H1 (cell line): ENCODE results near the gene NPM1. TPM values are rescaled to one million over a fixed set of nuclear protein-coding genes. Genes with fewer than 3 reads are reported as not detected.

Experiments
- CTCF ChIA-PET: fragments of 300-600 bp; sonication (Branson Sonifier 250); formaldehyde crosslinking; loops from one replicate; lab custom pipeline; 2021; ENCODE audit not compliant: partially characterized antibody; lab: Charles Lee
- POLR2A ChIA-PET: fragments of 300-600 bp; sonication (Branson Sonifier 250); formaldehyde crosslinking; loops from one replicate; lab custom pipeline; 2021; ENCODE audit warnings: inconsistent platforms; ENCODE audit not compliant: partially characterized antibody; lab: Charles Lee
- DNase-seq, 2 experiments: peaks; one replicate each; pipeline versions ENCODE4 v3.0.0 to v3.0.0-alpha.2; 2010 to 2022; ENCODE audit warnings: low spot score in 2 of 2, low read depth in 1 of 2, mixed read lengths in 1 of 2
- FAIRE-seq: peaks from 2 replicates; lab custom pipeline; 2011; peaks lifted over from hg19 to GRCh38; lab: Jason Lieb, UNC
- H2AFZ ChIP-seq: 2 replicates; pipeline ENCODE4 v1.8.1; 2012; ENCODE audit warnings: low read length, inconsistent platforms
- H2AK5ac ChIP-seq: 2 replicates; pipeline ENCODE4 v1.6.1; 2013; ENCODE audit warnings: low read depth, low read length
- H2BK120ac ChIP-seq: replicated peaks from 2 replicates; pipeline ENCODE3; 2013; ENCODE audit warnings: low read depth, low read length, inconsistent platforms
- H2BK12ac ChIP-seq: 2 replicates; pipeline ENCODE4 v1.6.1; 2013; ENCODE audit warnings: low read depth, low read length
- H2BK15ac ChIP-seq: 2 replicates; pipeline ENCODE4 v1.6.1; 2013; ENCODE audit warnings: low read length
- H2BK20ac ChIP-seq: 2 replicates; pipeline ENCODE4 v1.6.1; 2013; ENCODE audit warnings: low read length
- H2BK5ac ChIP-seq: 2 replicates; pipeline ENCODE4 v1.6.1; 2013; ENCODE audit warnings: low read depth, low read length
- H3K14ac ChIP-seq: 2 replicates; pipeline ENCODE4 v1.6.1; 2013; ENCODE audit warnings: inconsistent platforms; ENCODE audit not compliant: insufficient read length
- H3K18ac ChIP-seq: 2 replicates; pipeline ENCODE4 v1.6.1; 2013; ENCODE audit warnings: low read length; ENCODE audit errors: extremely low read depth
- H3K23ac ChIP-seq: 2 replicates; pipeline ENCODE4 v1.6.1; 2013; ENCODE audit warnings: inconsistent platforms; ENCODE audit not compliant: insufficient read length
- H3K23me2 ChIP-seq: 2 replicates; pipeline ENCODE4 v1.6.1; 2013; ENCODE audit warnings: low read depth, low read length
- H3K27ac ChIP-seq: 2 replicates; pipeline ENCODE4 v1.6.1; 2011; ENCODE audit warnings: low read depth, low read length, inconsistent platforms
- H3K27me3 ChIP-seq, 4 experiments: replicated peaks in 1 of 4; 1 replicate in 1 of 4; 2 replicates in 3 of 4; pipeline versions ENCODE4 v1.6.1 to v1.8.1; 2011 to 2013; ENCODE audit warnings: low read length in 3 of 4, mild to moderate bottlenecking in 3 of 4, inconsistent platforms in 2 of 4, mixed read lengths in 2 of 4, moderate library complexity in 1 of 4; ENCODE audit not compliant: control insufficient read depth in 3 of 4, insufficient read depth in 3 of 4; ENCODE audit errors: extremely low read depth in 1 of 4
- H3K36me3 ChIP-seq, 4 experiments: 2 replicates each; pipeline versions ENCODE4 v1.6.1 to v1.8.1; 2011 to 2013; ENCODE audit warnings: mild to moderate bottlenecking in 4 of 4, low read length in 3 of 4, moderate library complexity in 2 of 4, control low read depth in 1 of 4, inconsistent platforms in 1 of 4; ENCODE audit not compliant: insufficient read depth in 4 of 4, control insufficient read depth in 2 of 4
- H3K4ac ChIP-seq: replicated peaks from 2 replicates; pipeline ENCODE3; 2013; ENCODE audit warnings: low read length, low read depth, mixed read lengths, inconsistent platforms; ENCODE audit not compliant: insufficient read length
- H3K4me1 ChIP-seq, 4 experiments: replicated peaks in 1 of 4; 1 replicate in 1 of 4; 2 replicates in 3 of 4; pipeline versions ENCODE4 v1.6.1 to v1.8.1; 2011 to 2013; ENCODE audit warnings: low read length in 3 of 4, inconsistent platforms in 2 of 4, mixed read lengths in 1 of 4; ENCODE audit not compliant: insufficient read depth in 4 of 4, control insufficient read depth in 3 of 4
- H3K4me2 ChIP-seq, 2 experiments: 2 replicates each; pipeline versions ENCODE4 v1.6.1 to v1.8.1; 2011 to 2013; ENCODE audit warnings: low read depth in 2 of 2, low read length in 2 of 2, control low read depth in 1 of 2, inconsistent platforms in 1 of 2, mild to moderate bottlenecking in 1 of 2; ENCODE audit not compliant: insufficient read depth in 1 of 2
- H3K4me3 ChIP-seq, 4 experiments: fragments of 200-600, 300-600 bp in 1 of 4; sonication (generic), shearing (Covaris generic), sonication (Bioruptor Twin) in 1 of 4; 2 replicates each; pipeline versions ENCODE4 v1.5.1 to v1.8.1; 2011 to 2016; ENCODE audit warnings: low read length in 4 of 4, low read depth in 3 of 4, control low read depth in 2 of 4, inconsistent platforms in 2 of 4, mild to moderate bottlenecking in 2 of 4, mixed read lengths in 1 of 4, moderate library complexity in 1 of 4; ENCODE audit not compliant: insufficient read depth in 2 of 4; ENCODE audit errors: extremely low read depth in 1 of 4
- H3K56ac ChIP-seq: replicated peaks from 2 replicates; pipeline ENCODE3; 2013; ENCODE audit warnings: low read depth, mild to moderate bottlenecking, mixed read lengths, low read length, inconsistent platforms; ENCODE audit not compliant: insufficient read length
- H3K79me1 ChIP-seq: 2 replicates; pipeline ENCODE4 v1.6.1; 2013; ENCODE audit warnings: low read depth, low read length, control low read depth
- H3K79me2 ChIP-seq, 2 experiments: 2 replicates each; pipeline versions ENCODE4 v1.6.1 to v1.8.1; 2012 to 2013; ENCODE audit warnings: low read length in 2 of 2, mild to moderate bottlenecking in 2 of 2, inconsistent platforms in 1 of 2; ENCODE audit not compliant: insufficient read depth in 2 of 2, control insufficient read depth in 1 of 2
- H3K9ac ChIP-seq, 4 experiments: replicated peaks in 1 of 4; 1 replicate in 1 of 4; 2 replicates in 3 of 4; pipeline versions ENCODE4 v1.6.1 to v1.8.1; 2011 to 2013; ENCODE audit warnings: low read depth in 3 of 4, low read length in 3 of 4, control low read depth in 2 of 4, mild to moderate bottlenecking in 2 of 4, moderate library complexity in 2 of 4, inconsistent platforms in 1 of 4; ENCODE audit errors: extremely low read depth in 1 of 4
- H3K9me3 ChIP-seq, 2 experiments: 2 replicates each; pipeline versions ENCODE4 v1.6.1 to v1.8.1; 2012 to 2013; ENCODE audit warnings: mild to moderate bottlenecking in 2 of 2, moderate library complexity in 2 of 2, control low read depth in 1 of 2, inconsistent platforms in 1 of 2, low read depth in 1 of 2, low read length in 1 of 2, mixed read lengths in 1 of 2; ENCODE audit not compliant: insufficient read depth in 2 of 2
- H4K20me1 ChIP-seq, 2 experiments: replicated peaks in 1 of 2; 2 replicates each; pipeline versions ENCODE3 to v1.8.1; 2011 to 2013; ENCODE audit warnings: inconsistent platforms in 2 of 2, low read length in 2 of 2, mild to moderate bottlenecking in 1 of 2; ENCODE audit not compliant: insufficient read depth in 2 of 2, control insufficient read depth in 1 of 2
- H4K5ac ChIP-seq: 2 replicates; pipeline ENCODE4 v1.6.1; 2013; ENCODE audit warnings: low read length, low read depth, mixed read lengths, inconsistent platforms; ENCODE audit not compliant: insufficient read length
- H4K8ac ChIP-seq: 2 replicates; pipeline ENCODE4 v1.8.0; 2013; ENCODE audit warnings: mild to moderate bottlenecking, moderate library complexity, low read length, inconsistent platforms; ENCODE audit not compliant: insufficient read depth; ENCODE audit errors: extremely low read depth
- H4K91ac ChIP-seq: replicated peaks from 2 replicates; pipeline ENCODE3; 2013; ENCODE audit warnings: low read length, mixed read lengths, inconsistent platforms; ENCODE audit not compliant: insufficient read length
- BCL11A ChIP-seq, 2 experiments: IDR thresholded peaks; one replicate each; pipeline ENCODE4 v1.6.1; 2011; ENCODE audit warnings: low read depth in 2 of 2, low read length in 2 of 2, mild to moderate bottlenecking in 2 of 2
- BRCA1 ChIP-seq: IDR thresholded peaks from 2 replicates; pipeline ENCODE4 v1.6.1; 2012; ENCODE audit warnings: low read depth, low read length, improper control_type of control experiment
- EP300 ChIP-seq, 2 experiments: IDR thresholded peaks; 1 replicate in 1 of 2; 2 replicates in 1 of 2; pipeline ENCODE4 v1.6.1; 2011 to 2012; ENCODE audit warnings: low read depth in 2 of 2, low read length in 2 of 2, mild to moderate bottlenecking in 2 of 2, borderline replicate concordance in 1 of 2, inconsistent platforms in 1 of 2, moderate library complexity in 1 of 2
- FOSL1 ChIP-seq: IDR thresholded peaks from 2 replicates; pipeline ENCODE4 v1.6.1; 2011; ENCODE audit warnings: mild to moderate bottlenecking, low read depth, low read length, moderate library complexity; ENCODE audit not compliant: insufficient read depth
- KDM4A ChIP-seq: IDR thresholded peaks from one replicate; pipeline ENCODE4 v1.7.1; 2012; ENCODE audit warnings: low read depth, mild to moderate bottlenecking, moderate library complexity, low read length, inconsistent platforms; ENCODE audit not compliant: severe bottlenecking
- NRF1 ChIP-seq: IDR thresholded peaks from 2 replicates; pipeline ENCODE4 v1.6.1; 2011; ENCODE audit warnings: mild to moderate bottlenecking, low read depth, low read length, improper control_type of control experiment
- RAD21 ChIP-seq, 2 experiments: IDR thresholded peaks in 1 of 2; conservative IDR thresholded peaks in 1 of 2; 2 replicates each; pipeline ENCODE4 v1.6.1; 2011; ENCODE audit warnings: low read depth in 2 of 2, low read length in 2 of 2, improper control_type of control experiment in 1 of 2, inconsistent platforms in 1 of 2, mild to moderate bottlenecking in 1 of 2, moderate library complexity in 1 of 2
- SIN3A ChIP-seq, 2 experiments: IDR thresholded peaks in 1 of 2; conservative IDR thresholded peaks in 1 of 2; 2 replicates each; pipeline ENCODE4 v1.6.1; 2011 to 2012; ENCODE audit warnings: low read length in 2 of 2, improper control_type of control experiment in 1 of 2, low read depth in 1 of 2, mild to moderate bottlenecking in 1 of 2
- SP2 ChIP-seq: IDR thresholded peaks from 2 replicates; pipeline ENCODE4 v1.6.1; 2012; ENCODE audit warnings: mild to moderate bottlenecking, low read length, inconsistent platforms
- SRF ChIP-seq: IDR thresholded peaks from 2 replicates; pipeline ENCODE4 v1.6.1; 2011; ENCODE audit warnings: mild to moderate bottlenecking, low read depth, low read length, moderate library complexity
- TAF1 ChIP-seq: IDR thresholded peaks from 2 replicates; pipeline ENCODE4 v1.6.1; 2011; ENCODE audit warnings: mild to moderate bottlenecking, low read depth, low read length
- WGBS, 2 experiments: shearing (Covaris generic) in 1 of 2; methylation state at CpG; one replicate each; pipeline versions ENCODE4 v1.1.6 to v1.1.7; 2013 to 2015; ENCODE audit warnings: low lambda C conversion rate in 2 of 2, mixed read lengths in 2 of 2, inconsistent platforms in 1 of 2, low coverage in 1 of 2, missing lambda C conversion rate in 1 of 2; ENCODE audit not compliant: insufficient replicate concordance in 2 of 2, insufficient coverage in 1 of 2, insufficient read length in 1 of 2; ENCODE audit errors: extremely low coverage in 1 of 2, missing lambda C conversion rate in 1 of 2; 5-methylcytosine and 5-hydroxymethylcytosine counted together
- polyA plus RNA-seq, 7 experiments: library from polyadenylated mRNA; depleted of rRNA in 3 of 7; stranded (reverse) in 5 of 7; unstranded in 2 of 7; fragments of >200 nt in 5 of 7; fragments of 200-250 nt in 2 of 7; gene quantifications; 1 replicate in 5 of 7; 2 replicates in 1 of 7; 4 replicates in 1 of 7; pipeline versions ENCODE4 v1.2.1 to v1.2.3, GENCODE V29; 2011 to 2013; ENCODE audit warnings: missing spikeins in 2 of 7, mixed read lengths in 2 of 7
- total RNA-seq: library from RNA; stranded (reverse); fragmentation: NEBNext Ultra II Directional; extraction: Animal tissue kit (Norgen Biotek cat#: 25700); gene quantifications from 2 replicates; pipeline ENCODE4 v1.2.1, GENCODE V29; 2021
- TF ChIP-seq, protein P1 (sequence below): IDR thresholded peaks from 2 replicates; pipeline ENCODE4 v1.6.1; 2012; ENCODE audit warnings: inconsistent platforms

NPM1 gene
- total and polyA plus RNA-seq, 2 of the 8 experiments (the other 6 are each of a cell fraction or from before 2014, with no cell fraction given): 2,182 to 4,042 TPM

GRCh38 chr5:171428168-171428696, 40.6 kb downstream of the NPM1 start:
- FAIRE-seq: no peak
- Histone ChIP-seq H3K4me1 (peaks cover 0 to 6% (median 5%) of the 10 kb centered on the region in 4 experiments; a peak in 3 of 7 replicates), H3K4me3 (no peak overlapping the region), H3K79me2 (no peaks in the 10 kb centered on the region), H3K4me2 (no peak overlapping the region), H3K23me2 (no peaks in the 10 kb centered on the region), H3K23ac (no peak overlapping the region), H3K27me3 (no peaks in the 10 kb centered on the region), H2BK120ac (no peak overlapping the region), H3K56ac (no peak overlapping the region), H4K91ac (no peak overlapping the region), H3K36me3 (no peaks in the 10 kb centered on the region), H4K8ac (no peak overlapping the region), H3K9me3 (no peaks in the 10 kb centered on the region), H3K27ac (no peak overlapping the region), H3K4ac (no peak overlapping the region), H4K5ac (no peak overlapping the region), H3K14ac (no peak overlapping the region), H2BK12ac (no peak overlapping the region), H3K9ac (no peak overlapping the region), H2BK20ac (no peak overlapping the region), H4K20me1 (no peaks in the 10 kb centered on the region), H2AFZ (no peak overlapping the region), H2AK5ac (no peak overlapping the region), H2BK5ac (no peak overlapping the region)
- ChIA-PET CTCF (interaction anchor here (0.6 to 2.0 kb wide), 5 partner anchors 13 to 202 kb away, joined by 3 to 8 read pairs (median 4); no protein-coding TSS in a partner anchor), POLR2A (interaction anchor here (0.9 to 3.3 kb wide), 2 partner anchors 14 to 40 kb away, joined by 3 to 19 read pairs; partner anchors contain the start of gene NPM1)
- DNase-seq: no peak
- 87% methylated on average over 9 of the region's 9 CpGs; no CpG with 5 or more reads in 1 of the 2 experiments for WGBS, 2 experiments
- TF ChIP-seq RAD21 (IDR thresholded peaks at IDR 0.05 in 1 of 2, conservative IDR thresholded peaks at IDR 0.05 in 1 of 2; ENCODE audit: low read depth in 2 of 2, low read length in 2 of 2): no peak
- TF ChIP-seq, protein P1, sequence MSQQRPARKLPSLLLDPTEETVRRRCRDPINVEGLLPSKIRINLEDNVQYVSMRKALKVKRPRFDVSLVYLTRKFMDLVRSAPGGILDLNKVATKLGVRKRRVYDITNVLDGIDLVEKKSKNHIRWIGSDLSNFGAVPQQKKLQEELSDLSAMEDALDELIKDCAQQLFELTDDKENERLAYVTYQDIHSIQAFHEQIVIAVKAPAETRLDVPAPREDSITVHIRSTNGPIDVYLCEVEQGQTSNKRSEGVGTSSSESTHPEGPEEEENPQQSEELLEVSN: no peak
- TF ChIP-seq NRF1: no peak
- no peak for TF ChIP-seq KDM4A
- no peak for TF ChIP-seq BCL11A (IDR thresholded peaks at IDR 0.05; ENCODE audit: low read depth in 2 of 2, low read length in 2 of 2)
- no peak for TF ChIP-seq EP300 (IDR thresholded peaks at IDR 0.05; ENCODE audit: borderline replicate concordance in 1 of 2, low read depth in 2 of 2, low read length in 2 of 2)
- no peak for TF ChIP-seq TAF1
- no peak for TF ChIP-seq BRCA1
- TF ChIP-seq FOSL1: no peak
- no peak for TF ChIP-seq SIN3A (conservative IDR thresholded peaks at IDR 0.05 in 1 of 2, IDR thresholded peaks at IDR 0.05 in 1 of 2; ENCODE audit: low read depth in 1 of 2, low read length in 2 of 2)
- no peak for TF ChIP-seq SRF
- no peak for TF ChIP-seq SP2
- TF ChIP-seq, all 59 proteins: peak for 0
- no peak overlapping the region for H3K18ac ChIP-seq
- H3K79me1 ChIP-seq: no peaks in the 10 kb centered on the region
- no peak overlapping the region for H2BK15ac ChIP-seq
